ENCODE measurements around the gene G6PC1.
A peak's percentile ranks its signal among the peaks of the same experiment; 100 is the strongest.
"Not testable (repeated sequence)": the region's sequence is repeated elsewhere in the genome, so short reads cannot be mapped to it uniquely, and the experiment has no call there.

Gene G6PC1

GRCh38 chr17:42900460-42901331, at the start of gene G6PC1:
TSS of gene G6PC1 (plus strand) at chr17:42900799. CDS start at chr17:42900877, 78 bp downstream.
- H3K4me1 ChIP-seq (ENCODE audit: control insufficient read depth, insufficient read depth, low read length): no peaks in the 10 kb centered on the region
- ChIA-PET CTCF (interaction anchor here (0.6 kb wide), 1 partner anchor 538 kb away, joined by 3 read pairs; no protein-coding TSS in a partner anchor), POLR2A (no interaction called here)
- no peak within 1 kb of the TSS for H3K4me3 ChIP-seq (ENCODE audit: low read depth, low read length)
- TF ChIP-seq TCF7L2 (IDR thresholded peaks at IDR 0.05; ENCODE audit: borderline replicate concordance, low read depth, low read length) (no peak), ZNF350 (tag by site-specific recombination; IDR thresholded peaks at IDR 0.05) (no peak), ZNF132 (tag by site-specific recombination; IDR thresholded peaks at IDR 0.05; ENCODE audit: borderline replicate concordance) (no peak)
- TF ChIP-seq, protein P1, sequence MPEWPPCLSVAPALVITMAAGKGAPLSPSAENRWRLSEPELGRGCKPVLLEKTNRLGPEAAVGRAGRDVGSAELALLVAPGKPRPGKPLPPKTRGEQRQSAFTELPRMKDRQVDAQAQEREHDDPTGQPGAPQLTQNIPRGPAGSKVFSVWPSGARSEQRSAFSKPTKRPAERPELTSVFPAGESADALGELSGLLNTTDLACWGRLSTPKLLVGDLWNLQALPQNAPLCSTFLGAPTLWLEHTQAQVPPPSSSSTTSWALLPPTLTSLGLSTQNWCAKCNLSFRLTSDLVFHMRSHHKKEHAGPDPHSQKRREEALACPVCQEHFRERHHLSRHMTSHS (tag by site-specific recombination; IDR thresholded peaks at IDR 0.05): no peak
- H3K9me3 ChIP-seq (ENCODE audit: control insufficient read depth, insufficient read depth, low read depth, low read length): no peaks in the 10 kb centered on the region
- H3K27ac ChIP-seq (ENCODE audit: extremely low read depth, low read depth, low read length): no peak within 1 kb of the TSS
- H3K36me3 ChIP-seq (ENCODE audit: control insufficient read depth in 2 of 2, insufficient read depth in 1 of 2, low read length in 2 of 2): no peaks in the 10 kb centered on the region

- Histone ChIP-seq H3K36me3 (ENCODE audit: control insufficient read depth in 2 of 2, insufficient read depth in 1 of 2, low read length in 2 of 2) (peaks cover 0 to 7% of the 10 kb centered on the region in 2 experiments; a peak in 2 of 3 replicates), H3K9me3 (ENCODE audit: control insufficient read depth, insufficient read depth, low read depth, low read length) (no peaks in the 10 kb centered on the region), H3K4me3 (ENCODE audit: low read depth, low read length) (no peak within 1 kb of the TSS), H3K27ac (ENCODE audit: extremely low read depth, low read depth, low read length) (no peak within 1 kb of the TSS), H3K4me1 (ENCODE audit: control insufficient read depth, insufficient read depth, low read length) (no peaks in the 10 kb centered on the region)
- ChIA-PET POLR2A (interaction anchor here (0.7 to 0.9 kb wide), 2 partner anchors 11 to 147 kb away, joined by 3 to 6 read pairs; partner anchors contain the start of gene RPL27), CTCF (no interaction called here)
- no peak for TF ChIP-seq ZNF830 (tag by site-specific recombination; IDR thresholded peaks at IDR 0.05; ENCODE audit: low read depth)
- TF ChIP-seq, protein P2, sequence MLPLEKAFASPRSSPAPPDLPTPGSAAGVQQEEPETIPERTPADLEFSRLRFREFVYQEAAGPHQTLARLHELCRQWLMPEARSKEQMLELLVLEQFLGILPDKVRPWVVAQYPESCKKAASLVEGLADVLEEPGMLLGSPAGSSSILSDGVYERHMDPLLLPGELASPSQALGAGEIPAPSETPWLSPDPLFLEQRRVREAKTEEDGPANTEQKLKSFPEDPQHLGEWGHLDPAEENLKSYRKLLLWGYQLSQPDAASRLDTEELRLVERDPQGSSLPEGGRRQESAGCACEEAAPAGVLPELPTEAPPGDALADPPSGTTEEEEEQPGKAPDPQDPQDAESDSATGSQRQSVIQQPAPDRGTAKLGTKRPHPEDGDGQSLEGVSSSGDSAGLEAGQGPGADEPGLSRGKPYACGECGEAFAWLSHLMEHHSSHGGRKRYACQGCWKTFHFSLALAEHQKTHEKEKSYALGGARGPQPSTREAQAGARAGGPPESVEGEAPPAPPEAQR (tag by site-specific recombination; IDR thresholded peaks at IDR 0.05): no peak
- TF ChIP-seq, protein P3, sequence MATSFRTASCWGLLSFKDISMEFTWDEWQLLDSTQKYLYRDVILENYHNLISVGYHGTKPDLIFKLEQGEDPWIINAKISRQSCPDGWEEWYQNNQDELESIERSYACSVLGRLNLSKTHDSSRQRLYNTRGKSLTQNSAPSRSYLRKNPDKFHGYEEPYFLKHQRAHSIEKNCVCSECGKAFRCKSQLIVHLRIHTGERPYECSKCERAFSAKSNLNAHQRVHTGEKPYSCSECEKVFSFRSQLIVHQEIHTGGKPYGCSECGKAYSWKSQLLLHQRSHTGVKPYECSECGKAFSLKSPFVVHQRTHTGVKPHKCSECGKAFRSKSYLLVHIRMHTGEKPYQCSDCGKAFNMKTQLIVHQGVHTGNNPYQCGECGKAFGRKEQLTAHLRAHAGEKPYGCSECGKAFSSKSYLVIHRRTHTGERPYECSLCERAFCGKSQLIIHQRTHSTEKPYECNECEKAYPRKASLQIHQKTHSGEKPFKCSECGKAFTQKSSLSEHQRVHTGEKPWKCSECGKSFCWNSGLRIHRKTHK (tag by site-specific recombination; IDR thresholded peaks at IDR 0.05): no peak
- 0 out of 2 replicates have a peak, but pooled peaks have one; percentile 15 for TF ChIP-seq KLF9 (tag by site-specific recombination; IDR thresholded peaks at IDR 0.05; ENCODE audit: low read depth)
- no peak for TF ChIP-seq ZNF623 (tag by site-specific recombination; IDR thresholded peaks at IDR 0.05)
- no peak for TF ChIP-seq SP7 (tag by site-specific recombination; IDR thresholded peaks at IDR 0.05)
- TF ChIP-seq ZNF660 (tag by site-specific recombination; IDR thresholded peaks at IDR 0.05): no peak
Measured at GRCh38 chr17:42850954-42851353, 49.6 kb upstream of the G6PC1 start, which contains the start of gene AOC3. TSS of gene AOC3 (plus strand) at chr17:42851199. CDS start at chr17:42851344, 145 bp downstream.

- H3K27ac ChIP-seq (ENCODE audit: extremely low read depth, low read depth, low read length); H3K4me1 ChIP-seq (ENCODE audit: control insufficient read depth, insufficient read depth, low read length); H3K36me3 ChIP-seq (ENCODE audit: control insufficient read depth in 2 of 2, insufficient read depth in 1 of 2, low read length in 2 of 2); H3K4me3 ChIP-seq (ENCODE audit: low read depth, low read length); H3K9me3 ChIP-seq (ENCODE audit: control insufficient read depth, insufficient read depth, low read depth, low read length): not testable (repeated sequence)
- POLR2A ChIA-PET: interaction anchor here (0.9 kb wide), 1 partner anchor 146 kb away, joined by 6 read pairs; the partner anchor contains the start of gene RPL27
- CTCF ChIA-PET: interaction anchor here (0.6 kb wide), 1 partner anchor 327 kb away, joined by 3 read pairs; no protein-coding TSS in a partner anchor
Measured at GRCh38 chr17:42851371-42852240, 49.0 kb upstream of the G6PC1 start.
